ENCODE data around the gene ATOH1. TPM values are rescaled to one million over a fixed set of nuclear protein-coding genes. Genes with fewer than 3 reads are reported as not detected.

ATOH1 gene
- total RNA-seq, 1 experiment from 2014 or later, result not detected

GRCh38 chr4:93852680-93853079 lies 24.1 kb downstream of the ATOH1 start:
- H3K27me3 ChIP-seq (ENCODE audit: control insufficient read depth, insufficient read depth, low read length), result no peaks in the 10 kb centered on the region
- ChIA-PET POLR2A (no interaction called here), CTCF (no interaction called here)
- no peak for TF ChIP-seq REST (IDR thresholded peaks at IDR 0.05; ENCODE audit: insufficient read depth in 1 of 2, low read depth in 2 of 2, low read length in 1 of 2)
- TF ChIP-seq TCF7L2 (IDR thresholded peaks at IDR 0.05; ENCODE audit: low read depth, low read length), result no peak
- TF ChIP-seq SIN3A (IDR thresholded peaks at IDR 0.05; ENCODE audit: borderline replicate concordance, insufficient read depth, low read depth, low read length), result no peak
- no peak for TF ChIP-seq CTCF (IDR thresholded peaks at IDR 0.05)
- no peak for TF ChIP-seq POLR2AphosphoS5 (IDR thresholded peaks at IDR 0.05; ENCODE audit: low read depth, low read length)
- no peaks in the 10 kb centered on the region for H3K36me3 ChIP-seq (ENCODE audit: control insufficient read depth, insufficient read depth, low read length)
- in situ Hi-C loops (cut with HindIII; ENCODE audit: low pct_unique_long_range_greater_than_20kb, low sequenced_read_pairs), result no loop called here
- DNase-seq (ENCODE audit: low read depth, low spot score), result no peak
- no peak overlapping the region for H3K4me3 ChIP-seq (ENCODE audit: low read depth in 2 of 2, low read length in 2 of 2)
- BruUV-seq (replicated peaks), result no TSS peak
- no peaks in the 10 kb centered on the region for H3K4me1 ChIP-seq (ENCODE audit: control insufficient read depth, insufficient read depth, low read length)
- intact Hi-C loops (cut with micrococcal nuclease; ENCODE audit: unreplicated experiment), result loop anchor here (5.0 kb wide), 1 partner anchor 360 kb away; no protein-coding TSS in a partner anchor
- no peak for ATAC-seq
- H3K27ac ChIP-seq (ENCODE audit: low read length), result no peak overlapping the region
- H3K9me3 ChIP-seq (ENCODE audit: control insufficient read depth, insufficient read depth, low read depth, low read length), result no peaks in the 10 kb centered on the region

GRCh38 chr4:93855926-93856325 lies 27.4 kb downstream of the ATOH1 start:
- no peak for TF ChIP-seq REST (IDR thresholded peaks at IDR 0.05; ENCODE audit: insufficient read depth in 1 of 2, low read depth in 2 of 2, low read length in 1 of 2)
- TF ChIP-seq TCF7L2 (IDR thresholded peaks at IDR 0.05; ENCODE audit: low read depth, low read length), result no peak
- TF ChIP-seq SIN3A (IDR thresholded peaks at IDR 0.05; ENCODE audit: borderline replicate concordance, insufficient read depth, low read depth, low read length), result no peak
- TF ChIP-seq POLR2AphosphoS5 (IDR thresholded peaks at IDR 0.05; ENCODE audit: low read depth, low read length), result no peak
- no peak for TF ChIP-seq CTCF (IDR thresholded peaks at IDR 0.05)
- in situ Hi-C loops (cut with HindIII; ENCODE audit: low pct_unique_long_range_greater_than_20kb, low sequenced_read_pairs) (no loop called here), intact Hi-C loops (cut with micrococcal nuclease; ENCODE audit: unreplicated experiment) (no loop called here)
- Histone ChIP-seq H3K27me3 (ENCODE audit: control insufficient read depth, insufficient read depth, low read length) (no peaks in the 10 kb centered on the region), H3K4me1 (ENCODE audit: control insufficient read depth, insufficient read depth, low read length) (no peaks in the 10 kb centered on the region), H3K36me3 (ENCODE audit: control insufficient read depth, insufficient read depth, low read length) (no peaks in the 10 kb centered on the region), H3K4me3 (ENCODE audit: low read depth in 2 of 2, low read length in 2 of 2) (no peak overlapping the region), H3K9me3 (ENCODE audit: control insufficient read depth, insufficient read depth, low read depth, low read length) (no peaks in the 10 kb centered on the region), H3K27ac (ENCODE audit: low read length) (no peak overlapping the region)
- ChIA-PET POLR2A (no interaction called here), CTCF (no interaction called here)
- no peak for DNase-seq (ENCODE audit: low read depth, low spot score)
- ATAC-seq, result no peak
- BruUV-seq (replicated peaks), result no TSS peak
